Neuronal stem cell (in vitro differentiated cells): ENCODE results near the gene SLC7A5.
"Not testable (repeated sequence)": the region's sequence is repeated elsewhere in the genome, so short reads cannot be mapped to it uniquely, and the experiment has no call there.

Source experiments
- DNase-seq: peaks from one replicate; pipeline ENCODE4 v3.0.0-alpha.2; 2013; ENCODE audit warnings: low spot score
- H2AFZ ChIP-seq: one replicate; pipeline ENCODE4 v1.6.1; 2013; ENCODE audit warnings: mild to moderate bottlenecking, low read length, inconsistent platforms
- H2AK5ac ChIP-seq: 2 replicates; pipeline ENCODE4 v1.6.1; 2013; ENCODE audit warnings: low read depth, mild to moderate bottlenecking, inconsistent platforms, low read length, moderate library complexity, mixed read lengths
- H2BK120ac ChIP-seq: 2 replicates; pipeline ENCODE4 v1.6.1; 2013; ENCODE audit warnings: low read depth, mild to moderate bottlenecking, inconsistent platforms, low read length, moderate library complexity, mixed read lengths
- H2BK12ac ChIP-seq: one replicate; pipeline ENCODE4 v1.6.1; 2013; ENCODE audit warnings: low read length, inconsistent platforms
- H2BK15ac ChIP-seq: 2 replicates; pipeline ENCODE4 v1.6.1; 2013; ENCODE audit warnings: mild to moderate bottlenecking, low read length, inconsistent platforms, mixed read lengths
- H2BK5ac ChIP-seq: one replicate; pipeline ENCODE4 v1.6.1; 2013; ENCODE audit warnings: inconsistent platforms, mild to moderate bottlenecking, low read length, moderate library complexity
- H3K14ac ChIP-seq: one replicate; pipeline ENCODE4 v1.6.1; 2013; ENCODE audit warnings: low read length, inconsistent platforms
- H3K18ac ChIP-seq: 2 replicates; pipeline ENCODE4 v1.6.1; 2013; ENCODE audit warnings: low read length, inconsistent platforms
- H3K23ac ChIP-seq: 2 replicates; pipeline ENCODE4 v1.6.1; 2013; ENCODE audit warnings: low read depth, mild to moderate bottlenecking, mixed read lengths, low read length, inconsistent platforms; ENCODE audit not compliant: poor library complexity
- H3K27ac ChIP-seq: replicated peaks from 3 replicates; pipeline ENCODE4 v1.5.1; 2013; ENCODE audit warnings: low read length, inconsistent platforms
- H3K27me3 ChIP-seq, 3 experiments: 2 replicates each; pipeline ENCODE4 v1.6.1; 2013; ENCODE audit warnings: low read length in 3 of 3, mild to moderate bottlenecking in 2 of 3, inconsistent platforms in 1 of 3, low read depth in 1 of 3, mixed read lengths in 1 of 3, moderate library complexity in 1 of 3; ENCODE audit not compliant: control insufficient read depth in 3 of 3, insufficient read depth in 3 of 3
- H3K36me3 ChIP-seq, 2 donors: replicated peaks in 1 of 2; 2 replicates each; pipeline ENCODE4 v1.6.1; 2013; ENCODE audit warnings: low read length in 2 of 2; ENCODE audit not compliant: control insufficient read depth in 2 of 2, insufficient read depth in 2 of 2
- H3K4ac ChIP-seq: 2 replicates; pipeline ENCODE4 v1.6.1; 2013; ENCODE audit warnings: inconsistent platforms, mild to moderate bottlenecking, low read length, moderate library complexity
- H3K4me1 ChIP-seq, 2 donors: 1 replicate in 1 of 2; 2 replicates in 1 of 2; pipeline ENCODE4 v1.6.1; 2013; ENCODE audit warnings: low read length in 2 of 2, low read depth in 1 of 2; ENCODE audit not compliant: control insufficient read depth in 2 of 2, insufficient read depth in 1 of 2
- H3K4me2 ChIP-seq: one replicate; pipeline ENCODE4 v1.6.1; 2013; ENCODE audit warnings: mild to moderate bottlenecking, low read length, inconsistent platforms; ENCODE audit not compliant: insufficient read depth, poor library complexity, severe bottlenecking
- H3K4me3 ChIP-seq, 2 donors: 2 replicates each; pipeline ENCODE4 v1.5.1; 2013; ENCODE audit warnings: low read length in 2 of 2, mild to moderate bottlenecking in 2 of 2, inconsistent platforms in 1 of 2, moderate library complexity in 1 of 2
- H3K79me1 ChIP-seq: one replicate; pipeline ENCODE4 v1.6.1; 2013; ENCODE audit warnings: low read depth, mild to moderate bottlenecking, inconsistent platforms, low read length, moderate library complexity
- H3K9ac ChIP-seq: one replicate; pipeline ENCODE4 v1.6.1; 2013; ENCODE audit warnings: mild to moderate bottlenecking, low read depth, low read length, inconsistent platforms; ENCODE audit not compliant: poor library complexity
- H3K9me3 ChIP-seq, 2 donors: replicated peaks in 1 of 2; 2 replicates each; pipeline versions ENCODE3 to v1.6.1; 2013; ENCODE audit warnings: low read length in 2 of 2, mild to moderate bottlenecking in 2 of 2, inconsistent platforms in 1 of 2, low read depth in 1 of 2, mixed read lengths in 1 of 2, moderate library complexity in 1 of 2; ENCODE audit not compliant: control insufficient read depth in 2 of 2, insufficient read depth in 1 of 2
- H4K8ac ChIP-seq: one replicate; pipeline ENCODE4 v1.6.1; 2013; ENCODE audit warnings: low read depth, mild to moderate bottlenecking, inconsistent platforms, low read length, moderate library complexity
- H4K91ac ChIP-seq: one replicate; pipeline ENCODE4 v1.6.1; 2013; ENCODE audit warnings: low read length, low read depth, mild to moderate bottlenecking, inconsistent platforms; ENCODE audit not compliant: poor library complexity
- WGBS, 2 donors: extraction: QIAGEN DNeasy Blood & Tissue Kit; methylation state at CpG; one replicate each; pipeline ENCODE4 v1.1.7; 2013; ENCODE audit warnings: missing lambda C conversion rate in 2 of 2, mixed read lengths in 1 of 2; ENCODE audit not compliant: insufficient read length in 2 of 2, insufficient replicate concordance in 1 of 2; ENCODE audit errors: extremely low coverage in 2 of 2; 5-methylcytosine and 5-hydroxymethylcytosine counted together

SLC7A5 gene

DNA sequence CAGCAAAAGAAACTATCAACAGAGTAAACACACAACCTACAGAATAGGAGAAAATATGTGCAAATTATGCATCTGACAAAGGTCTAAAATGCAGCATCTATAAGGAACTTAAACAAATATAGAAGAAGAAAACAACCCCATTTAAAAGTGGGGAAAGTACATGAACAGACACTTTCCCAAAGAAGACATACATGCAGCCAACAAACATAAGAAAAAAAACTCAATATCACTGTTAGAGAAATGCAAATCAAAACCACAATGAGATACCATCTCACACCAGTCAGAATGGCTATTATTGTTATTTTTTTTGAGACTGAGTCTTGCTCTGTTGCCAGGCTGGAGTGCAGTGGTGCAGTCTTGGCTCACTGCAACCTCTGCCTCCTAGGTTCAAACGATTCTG, 57.9 kb downstream of the SLC7A5 start:
- H3K9ac ChIP-seq, H3K36me3 ChIP-seq, H4K91ac ChIP-seq, H3K4me2 ChIP-seq, H2BK12ac ChIP-seq, H3K27ac ChIP-seq, DNase-seq, H2BK120ac ChIP-seq, H3K4ac ChIP-seq, H2BK15ac ChIP-seq, H3K4me3 ChIP-seq, H3K14ac ChIP-seq, H3K9me3 ChIP-seq, H3K18ac ChIP-seq, H2AK5ac ChIP-seq, H3K4me1 ChIP-seq, H4K8ac ChIP-seq, H2BK5ac ChIP-seq, H3K79me1 ChIP-seq, H3K23ac ChIP-seq, H2AFZ ChIP-seq: not testable (repeated sequence)
- WGBS, 2 donors: no CpG with 5 or more reads among the region's 1 CpG
- H3K27me3 ChIP-seq: peaks cover 0 to 12% (median 0%) of the 10 kb centered on the region in 3 experiments

DNA sequence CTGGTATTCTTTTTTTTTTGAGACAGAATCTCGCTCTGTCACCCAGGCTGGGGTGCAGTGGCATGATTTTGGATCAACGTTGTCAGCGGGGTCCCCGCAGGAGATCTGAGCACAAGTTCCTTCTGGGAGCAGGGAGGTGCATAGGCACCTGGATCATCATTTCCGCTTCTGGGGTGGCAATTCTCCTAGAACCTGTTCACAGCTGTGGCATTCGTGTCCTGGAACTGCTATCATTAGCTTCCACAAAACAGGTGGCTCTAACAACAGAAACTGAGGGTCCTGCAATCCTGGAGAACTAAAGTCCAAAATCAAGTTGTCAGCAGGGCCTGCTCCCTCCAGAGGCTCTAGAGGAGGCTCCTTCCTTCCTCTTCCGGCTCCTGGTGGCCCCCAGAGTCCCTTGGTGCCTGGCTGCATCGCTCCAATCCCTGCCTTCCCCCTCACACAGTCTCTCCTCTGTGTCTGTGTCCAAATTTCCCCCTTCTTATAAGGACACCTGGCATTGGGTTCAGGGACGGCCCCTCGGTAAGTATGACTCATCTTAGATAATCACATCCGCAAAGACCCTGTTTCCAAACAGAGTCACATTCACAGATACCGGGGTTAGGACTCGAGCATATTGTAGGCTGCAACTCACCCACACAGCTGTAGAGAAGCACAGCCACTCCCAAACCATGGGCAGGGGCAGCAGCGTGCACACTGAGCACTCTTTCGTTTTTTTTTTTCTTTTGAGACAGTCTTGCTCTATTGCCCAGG, 60.0 kb downstream of the SLC7A5 start:
- Histone ChIP-seq H3K9me3 (peaks cover 0 to 4% of the 10 kb centered on the region in 2 donors), H2AK5ac (peak overlapping the region; percentile 6), H2BK12ac (no peak overlapping the region), H3K4me2 (no peak overlapping the region), H4K8ac (no peak overlapping the region), H3K79me1 (no peaks in the 10 kb centered on the region), H4K91ac (no peak overlapping the region), H3K14ac (no peak overlapping the region), H3K4me1 (peaks cover 6 to 9% of the 10 kb centered on the region in 2 donors), H3K18ac (no peak overlapping the region), H2AFZ (no peak overlapping the region), H3K4ac (no peak overlapping the region), H2BK15ac (no peak overlapping the region), H2BK5ac (no peak overlapping the region), H3K9ac (no peak overlapping the region), H3K27ac (no peak overlapping the region), H3K23ac (no peak overlapping the region), H2BK120ac (no peak overlapping the region), H3K4me3 (no peak overlapping the region), H3K36me3 (no peaks in the 10 kb centered on the region), H3K27me3 (peaks cover 0 to 12% (median 0%) of the 10 kb centered on the region in 3 experiments)
- WGBS, 2 donors: no CpG with 5 or more reads among the region's 15 CpGs
- DNase-seq: no peak

DNA sequence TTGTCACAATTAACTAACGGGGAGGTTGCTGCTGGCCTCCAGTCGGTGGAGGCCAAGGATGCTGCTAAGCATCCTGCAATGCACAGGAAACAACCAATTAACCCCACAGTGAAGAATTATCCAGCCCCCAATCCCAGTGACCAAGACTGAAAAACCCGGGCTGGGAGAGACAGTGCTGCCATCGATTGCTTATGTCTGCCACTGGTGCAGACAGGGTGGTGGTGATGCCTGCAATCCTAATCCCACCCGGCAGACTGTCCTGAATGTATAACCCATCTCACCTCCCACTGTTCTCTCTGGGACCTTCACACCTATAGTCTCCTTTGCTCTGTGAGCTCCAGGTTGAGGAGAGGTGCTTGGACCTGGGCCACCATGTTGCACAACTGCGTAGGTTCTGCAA, 61.2 kb downstream of the SLC7A5 start:
- Histone ChIP-seq H3K79me1 (no peaks in the 10 kb centered on the region), H3K4me3 (no peak overlapping the region), H3K9ac (no peak overlapping the region), H3K36me3 (no peaks in the 10 kb centered on the region), H2BK120ac (no peak overlapping the region), H3K23ac (no peak overlapping the region), H3K4ac (no peak overlapping the region), H3K14ac (no peak overlapping the region), H2AFZ (no peak overlapping the region), H3K27ac (no peak overlapping the region), H3K4me2 (no peak overlapping the region), H2BK12ac (no peak overlapping the region), H3K4me1 (peaks cover 6 to 9% of the 10 kb centered on the region in 2 donors), H4K8ac (no peak overlapping the region), H4K91ac (no peak overlapping the region), H2BK5ac (no peak overlapping the region), H2BK15ac (no peak overlapping the region), H3K18ac (no peak overlapping the region), H3K27me3 (peaks cover 0 to 20% (median 0%) of the 10 kb centered on the region in 3 experiments), H2AK5ac (peak overlapping the region; percentile 48), H3K9me3 (peaks cover 0 to 4% of the 10 kb centered on the region in 2 donors)
- no CpG with 5 or more reads among the region's 6 CpGs for WGBS, 2 donors
- DNase-seq: no peak

DNA sequence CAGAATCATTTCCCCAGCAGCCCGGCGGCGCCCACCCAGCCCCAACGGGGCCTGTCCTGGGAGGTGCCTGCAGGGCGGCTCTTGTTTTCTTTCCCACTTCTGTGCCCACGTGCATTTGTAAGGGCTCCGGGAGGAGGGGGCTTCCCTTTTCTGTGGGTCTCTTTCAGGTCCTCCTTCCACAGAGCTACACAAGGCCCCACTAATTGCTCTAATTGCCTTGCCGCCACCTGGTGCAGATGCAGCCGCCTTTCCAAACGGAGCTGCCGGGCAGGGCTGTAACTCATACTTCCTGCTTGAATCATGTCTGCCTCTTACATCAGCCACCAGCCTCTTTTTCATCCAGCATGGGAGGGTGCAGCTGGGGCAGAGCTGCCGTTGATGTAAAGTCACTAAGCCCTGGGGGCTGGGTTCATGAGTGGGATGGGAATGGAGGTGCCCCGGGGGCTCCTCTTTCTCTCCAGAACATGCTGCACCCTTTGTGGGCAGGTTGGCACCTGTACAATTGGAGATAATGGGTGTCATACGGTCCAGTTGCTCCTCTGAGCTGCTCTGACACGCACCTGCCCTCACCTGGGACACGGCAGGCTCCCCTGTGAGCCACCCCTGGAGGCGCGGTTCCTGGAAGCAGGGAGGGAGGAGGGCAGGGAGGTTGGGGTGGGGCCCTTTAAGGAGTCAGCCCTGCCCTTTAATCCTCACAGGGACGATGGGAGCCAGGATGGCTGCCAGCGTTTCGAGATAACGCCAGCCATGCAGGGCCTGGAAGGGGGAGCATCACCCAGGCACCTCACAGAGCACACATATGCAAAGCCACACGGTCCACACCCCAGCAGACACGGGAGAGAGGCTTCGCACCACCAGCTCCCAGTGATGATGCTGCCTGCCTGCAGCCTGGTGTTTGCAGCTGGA, 62.4 kb downstream of the SLC7A5 start:
- Histone ChIP-seq H3K4me3 (no peak overlapping the region), H3K36me3 (no peaks in the 10 kb centered on the region), H3K4me2 (no peak overlapping the region), H2AFZ (peak overlapping the region; percentile 91), H3K14ac (no peak overlapping the region), H3K4ac (no peak overlapping the region), H4K91ac (no peak overlapping the region), H2AK5ac (peak overlapping the region; percentile 16), H2BK5ac (no peak overlapping the region), H3K79me1 (no peaks in the 10 kb centered on the region), H4K8ac (no peak overlapping the region), H2BK15ac (no peak overlapping the region), H3K27me3 (peaks cover 0 to 12% (median 0%) of the 10 kb centered on the region in 3 experiments), H3K9me3 (peaks cover 0 to 4% of the 10 kb centered on the region in 2 donors), H3K23ac (no peak overlapping the region), H2BK120ac (no peak overlapping the region), H2BK12ac (no peak overlapping the region), H3K18ac (peak overlapping the region; percentile 81), H3K4me1 (peaks cover 6 to 9% of the 10 kb centered on the region in 2 donors), H3K9ac (no peak overlapping the region), H3K27ac (no peak overlapping the region)
- DNase-seq: no peak
- WGBS, 2 donors: no CpG with 5 or more reads among the region's 25 CpGs
